ENCODE measurements around the gene ZNHIT2. TPM values are rescaled to one million over a fixed set of nuclear protein-coding genes. Genes with fewer than 3 reads are reported as not detected.

Gene ZNHIT2
- total and polyA plus RNA-seq, 2 of the 13 experiments (the other 11 are each of a cell fraction or from before 2014, with no cell fraction given) = 1.1 to 6.5 TPM

DNA sequence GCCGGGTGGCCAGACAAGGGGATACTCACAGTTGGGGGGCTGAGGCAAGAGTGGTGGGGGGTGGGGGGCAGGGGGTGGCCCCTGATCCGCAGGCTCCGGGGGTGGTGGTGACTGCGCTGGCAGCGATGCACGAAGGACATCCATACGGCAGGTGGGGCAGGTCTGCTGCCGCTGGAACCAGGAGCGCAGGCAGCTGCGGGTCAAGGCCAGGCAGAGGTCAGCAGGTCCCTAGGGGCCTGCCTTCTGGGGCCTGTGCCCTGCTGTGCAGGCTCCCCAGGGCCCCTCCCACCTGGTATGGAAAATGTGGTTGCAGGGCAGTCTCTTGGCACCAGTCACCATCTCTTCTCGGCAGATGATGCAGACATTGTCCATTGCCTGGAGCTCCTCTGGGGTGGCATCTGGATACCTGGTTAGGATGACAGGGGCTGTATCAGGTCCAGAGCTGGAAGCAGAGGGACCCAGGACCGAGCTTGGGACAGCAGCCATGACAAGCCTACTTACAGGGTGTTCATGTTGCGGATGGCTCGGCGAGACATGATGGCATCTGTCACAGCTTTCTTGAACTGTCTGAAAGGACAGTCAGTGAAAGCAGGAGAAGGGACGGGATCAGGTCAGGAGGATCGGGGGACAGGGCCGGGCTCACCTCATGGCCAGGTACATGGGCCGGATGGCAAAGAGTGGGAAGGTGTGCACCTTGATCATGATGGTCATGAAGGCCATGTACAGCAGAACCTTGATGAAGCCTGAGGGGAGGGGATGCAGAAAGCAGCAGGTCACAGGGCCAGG lies 13.3 kb upstream of the ZNHIT2 start:
- DNase-seq (ENCODE audit: low spot score) (no peak), FAIRE-seq (no peak), ATAC-seq (no peak)
- H3K27me3 ChIP-seq (ENCODE audit: control insufficient read depth in 1 of 2, insufficient read depth in 2 of 2, low read length in 2 of 2) = no peaks in the 10 kb centered on the region; a peak in 1 of 5 replicates
- H3K4me3 ChIP-seq (replicated peaks in 1 of 3; ENCODE audit: insufficient read depth in 1 of 3, low read depth in 2 of 3, low read length in 3 of 3) = no peak overlapping the region
- ChIA-PET POLR2A (interaction anchor here (1.1 to 2.7 kb wide), 4 partner anchors 9 to 51 kb away, joined by 3 to 20 read pairs (median 7); partner anchors contain the start of genes CAPN1, FAU and MRPL49), CTCF (ENCODE audit: low intra/inter-chr PET ratio, low total read pairs) (no interaction called here)
- TF ChIP-seq, protein P1, sequence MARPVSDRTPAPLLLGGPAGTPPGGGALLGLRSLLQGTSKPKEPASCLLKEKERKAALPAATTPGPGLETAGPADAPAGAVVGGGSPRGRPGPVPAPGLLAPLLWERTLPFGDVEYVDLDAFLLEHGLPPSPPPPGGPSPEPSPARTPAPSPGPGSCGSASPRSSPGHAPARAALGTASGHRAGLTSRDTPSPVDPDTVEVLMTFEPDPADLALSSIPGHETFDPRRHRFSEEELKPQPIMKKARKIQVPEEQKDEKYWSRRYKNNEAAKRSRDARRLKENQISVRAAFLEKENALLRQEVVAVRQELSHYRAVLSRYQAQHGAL (CRISPR knock-in tag; IDR thresholded peaks at IDR 0.05; ENCODE audit: not compliant biosample characterization) = no peak
- no peak for TF ChIP-seq ZNF430 (CRISPR knock-in tag; IDR thresholded peaks at IDR 0.05)
- TF ChIP-seq NFIB (CRISPR knock-in tag; IDR thresholded peaks at IDR 0.05; ENCODE audit: borderline replicate concordance) = no peak
- 0 out of 4 replicates have a peak, but pooled peaks of 1 of the 2 experiments have one; percentile 8 for TF ChIP-seq POLR2A (IDR thresholded peaks at IDR 0.05; ENCODE audit: insufficient read depth in 1 of 2, low read depth in 2 of 2, low read length in 2 of 2)
- TF ChIP-seq HMG20B (CRISPR knock-in tag; conservative IDR thresholded peaks at IDR 0.05) = no peak
- no TSS peak for BruUV-seq (replicated peaks)
- H3K27ac ChIP-seq (ENCODE audit: extremely low read length, insufficient read depth, low read length) = no peak overlapping the region
- intact Hi-C loops (cut with micrococcal nuclease; ENCODE audit: unreplicated experiment) = no loop called here
- 95% methylated on average over 18 of the region's 19 CpGs for WGBS (ENCODE audit: low lambda C conversion rate)
- no peak overlapping the region for H2AFZ ChIP-seq (ENCODE audit: low read length)
- no peak overlapping the region for H3K4me2 ChIP-seq (ENCODE audit: low read depth, low read length)
- no peak overlapping the region for H3K9ac ChIP-seq (ENCODE audit: insufficient read depth, low read depth, low read length)
- H3K36me3 ChIP-seq (replicated peaks in 1 of 2; ENCODE audit: control insufficient read depth in 1 of 2, insufficient read depth in 2 of 2, low read length in 2 of 2) = peaks cover 38 to 63% of the 10 kb centered on the region in 2 experiments
- H3K4me1 ChIP-seq (ENCODE audit: insufficient read depth, low read length) = peaks cover 20% of the 10 kb centered on the region
- in situ Hi-C loops (cut with HindIII; ENCODE audit: extremely low pct_ligation_motif_present, low pct_unique_long_range_greater_than_20kb) = no loop called here
- no peaks in the 10 kb centered on the region for H3K9me3 ChIP-seq (ENCODE audit: low read length)
- H4K20me1 ChIP-seq (ENCODE audit: insufficient read depth, low read length) = peaks cover 17% of the 10 kb centered on the region
- H3K79me2 ChIP-seq (ENCODE audit: insufficient read depth, low read length) = peaks cover 26% of the 10 kb centered on the region
